IPS-18c (cell line): Measurements from ENCODE around the gene CCDC61.

ENCODE experiments used
- H3K4me3 ChIP-seq: 2 replicates; pipeline ENCODE4 v1.7.0; 2013; ENCODE audit warnings: low read depth, mild to moderate bottlenecking, low read length, moderate library complexity; ENCODE audit not compliant: insufficient read depth
- H3K9me3 ChIP-seq: one replicate; pipeline ENCODE4 v1.6.1; 2013; ENCODE audit warnings: mild to moderate bottlenecking, low read length, moderate library complexity; ENCODE audit not compliant: control insufficient read depth, insufficient read depth

The CCDC61 gene

GRCh38 chr19:45994998-45995714 lies at the start of gene CCDC61:
Gene CCDC61, plus strand, starts transcription at chr19:45995467. Its CDS starts 7,552 bp downstream, at chr19:46003019.
- H3K9me3 ChIP-seq = no peaks in the 10 kb centered on the region
- H3K4me3 ChIP-seq = peak within 1 kb of the TSS; percentile 97

GRCh38 chr19:45947926-45948325 lies 47.3 kb upstream of the CCDC61 start:
- no peak overlapping the region for H3K4me3 ChIP-seq
- H3K9me3 ChIP-seq = peaks cover 3% of the 10 kb centered on the region

GRCh38 chr19:45952341-45952685 lies 43.0 kb upstream of the CCDC61 start:
- H3K9me3 ChIP-seq = no peaks in the 10 kb centered on the region
- H3K4me3 ChIP-seq = no peak overlapping the region; the same call in 1 of the 2 replicates

- H3K9me3 ChIP-seq = no peaks in the 10 kb centered on the region
- H3K4me3 ChIP-seq = peak overlapping the region; percentile 78
Measured at GRCh38 chr19:45952686-45953505, 42.4 kb upstream of the CCDC61 start.

GRCh38 chr19:45953676-45954075 lies 41.6 kb upstream of the CCDC61 start:
- no peak overlapping the region for H3K4me3 ChIP-seq

GRCh38 chr19:45954156-45954555 lies 41.1 kb upstream of the CCDC61 start:
- no peaks in the 10 kb centered on the region for H3K9me3 ChIP-seq
- H3K4me3 ChIP-seq = no peak overlapping the region

More at GRCh38 chr19:45953676-45954075, 41.6 kb upstream of the CCDC61 start:
- H3K9me3 ChIP-seq = no peaks in the 10 kb centered on the region

- Histone ChIP-seq H3K4me3 (no peak overlapping the region), H3K9me3 (no peaks in the 10 kb centered on the region)
Measured at GRCh38 chr19:45955905-45956608, 39.2 kb upstream of the CCDC61 start.

- no peaks in the 10 kb centered on the region for H3K9me3 ChIP-seq
- H3K4me3 ChIP-seq = no peak overlapping the region
Measured at GRCh38 chr19:45958320-45958719, 36.9 kb upstream of the CCDC61 start.

GRCh38 chr19:45958769-45959516 lies 36.3 kb upstream of the CCDC61 start:
- H3K4me3 ChIP-seq = no peak overlapping the region
- H3K9me3 ChIP-seq = no peaks in the 10 kb centered on the region

- no peak overlapping the region for H3K4me3 ChIP-seq
- no peaks in the 10 kb centered on the region for H3K9me3 ChIP-seq
Measured at GRCh38 chr19:45959517-45960025, 35.7 kb upstream of the CCDC61 start.

GRCh38 chr19:45960595-45961235 lies 34.6 kb upstream of the CCDC61 start:
- Histone ChIP-seq H3K4me3 (0 out of 2 replicates have a peak overlapping the region, but pooled peaks have one; percentile 15), H3K9me3 (no peaks in the 10 kb centered on the region)

GRCh38 chr19:45962021-45962420 lies 33.2 kb upstream of the CCDC61 start:
- Histone ChIP-seq H3K9me3 (no peaks in the 10 kb centered on the region), H3K4me3 (no peak overlapping the region)

- no peak overlapping the region for H3K4me3 ChIP-seq
- H3K9me3 ChIP-seq = no peaks in the 10 kb centered on the region
Measured at GRCh38 chr19:45967246-45967645, 28.0 kb upstream of the CCDC61 start.

- H3K4me3 ChIP-seq = no peak overlapping the region
- H3K9me3 ChIP-seq = no peaks in the 10 kb centered on the region
Measured at GRCh38 chr19:45968626-45969025, 26.6 kb upstream of the CCDC61 start.

GRCh38 chr19:45969676-45970075 lies 25.6 kb upstream of the CCDC61 start:
- H3K9me3 ChIP-seq = no peaks in the 10 kb centered on the region
- H3K4me3 ChIP-seq = no peak overlapping the region

- H3K9me3 ChIP-seq = no peaks in the 10 kb centered on the region
- no peak overlapping the region for H3K4me3 ChIP-seq
Measured at GRCh38 chr19:45971260-45971902, 23.9 kb upstream of the CCDC61 start.
